ENCODE results near the gene CHDH.

The CHDH gene

GRCh38 chr3:53804697-53805462 lies 41.3 kb downstream of the CHDH start:
- Histone ChIP-seq H3K27ac (ENCODE audit: low read depth, low read length) (no peak overlapping the region), H2AFZ (ENCODE audit: low read depth, low read length, severe bottlenecking) (no peak overlapping the region), H3K36me3 (ENCODE audit: low read length) (no peaks in the 10 kb centered on the region), H3K79me2 (ENCODE audit: insufficient read depth, low read length) (no peaks in the 10 kb centered on the region), H3F3A (ENCODE audit: insufficient read depth) (no peaks in the 10 kb centered on the region), H3K9me2 (replicated peaks; ENCODE audit: insufficient read depth, low read length) (no peaks in the 10 kb centered on the region), H4K20me1 (ENCODE audit: low read depth, low read length) (no peaks in the 10 kb centered on the region), H3K9me3 (ENCODE audit: insufficient read depth, low read length) (no peaks in the 10 kb centered on the region), H3K4me2 (ENCODE audit: low read depth, low read length, poor library complexity, severe bottlenecking) (no peak overlapping the region), H3K27me3 (ENCODE audit: low read length) (no peaks in the 10 kb centered on the region), H3K4me3 (ENCODE audit: insufficient read depth, low read length, poor library complexity, severe bottlenecking) (no peak overlapping the region), H3K9ac (ENCODE audit: low read length) (no peak overlapping the region)
- TF ChIP-seq EZH2phosphoT487 (conservative IDR thresholded peaks at IDR 0.05; ENCODE audit: low read length), result no peak
- TF ChIP-seq CTCF (IDR thresholded peaks at IDR 0.05; ENCODE audit: insufficient read depth, low read length, poor library complexity, severe bottlenecking), result no peak

DNA sequence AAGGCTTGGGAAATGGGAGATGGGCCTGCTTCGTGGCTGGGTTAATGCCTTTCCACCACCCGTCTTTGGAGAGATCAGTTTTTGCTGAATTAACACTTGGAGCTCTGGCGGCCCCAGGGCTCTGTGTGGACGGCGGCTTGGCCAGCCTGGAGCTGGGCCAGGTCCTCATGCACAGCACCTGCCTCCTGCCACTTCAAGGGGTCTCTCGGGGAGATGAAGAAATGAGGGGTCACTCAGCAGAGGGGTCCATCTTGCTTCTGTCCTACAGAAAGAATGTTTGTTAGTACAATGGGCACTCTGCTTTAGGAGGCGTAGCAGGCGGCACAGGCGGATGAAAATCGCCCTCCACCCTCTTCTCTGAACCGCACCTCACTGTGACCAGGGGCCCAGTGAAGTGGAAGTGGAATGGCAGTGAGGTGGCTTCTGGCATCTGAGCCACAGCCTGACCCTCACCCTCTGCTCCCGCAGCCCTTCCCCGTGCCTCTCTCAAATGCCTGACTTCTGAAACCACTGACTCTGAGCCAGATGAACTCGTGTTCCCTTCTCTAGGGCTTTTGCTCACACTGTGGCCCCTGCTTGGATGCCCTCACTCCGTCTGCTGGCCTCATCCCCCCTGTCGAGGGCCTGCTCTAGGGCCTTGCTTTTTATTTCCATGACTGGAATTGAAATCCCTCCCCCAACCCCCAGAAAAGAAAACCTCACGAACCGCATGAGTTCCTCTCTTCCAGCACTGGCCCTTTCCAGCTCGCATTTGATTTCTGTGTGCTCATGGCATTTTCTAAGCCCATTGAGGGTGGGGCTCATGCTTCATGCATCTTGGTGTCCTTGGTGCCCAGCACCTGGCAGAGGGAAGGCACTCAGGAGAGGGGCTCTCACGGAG lies 42.2 kb downstream of the CHDH start:
- Histone ChIP-seq H3F3A (ENCODE audit: insufficient read depth) (no peaks in the 10 kb centered on the region), H3K27me3 (ENCODE audit: low read length) (no peaks in the 10 kb centered on the region), H3K79me2 (ENCODE audit: insufficient read depth, low read length) (no peaks in the 10 kb centered on the region), H3K27ac (ENCODE audit: low read depth, low read length) (no peak overlapping the region), H3K9me2 (replicated peaks; ENCODE audit: insufficient read depth, low read length) (no peaks in the 10 kb centered on the region), H3K4me2 (ENCODE audit: low read depth, low read length, poor library complexity, severe bottlenecking) (no peak overlapping the region), H4K20me1 (ENCODE audit: low read depth, low read length) (no peaks in the 10 kb centered on the region), H2AFZ (ENCODE audit: low read depth, low read length, severe bottlenecking) (no peak overlapping the region), H3K9me3 (ENCODE audit: insufficient read depth, low read length) (no peaks in the 10 kb centered on the region), H3K4me3 (ENCODE audit: insufficient read depth, low read length, poor library complexity, severe bottlenecking) (no peak overlapping the region), H3K36me3 (ENCODE audit: low read length) (no peaks in the 10 kb centered on the region), H3K9ac (ENCODE audit: low read length) (no peak overlapping the region)
- TF ChIP-seq EZH2phosphoT487 (conservative IDR thresholded peaks at IDR 0.05; ENCODE audit: low read length) (no peak), CTCF (IDR thresholded peaks at IDR 0.05; ENCODE audit: insufficient read depth, low read length, poor library complexity, severe bottlenecking) (no peak)

- no peak overlapping the region for H2AFZ ChIP-seq (ENCODE audit: low read depth, low read length, severe bottlenecking)
- no peaks in the 10 kb centered on the region for H3K27me3 ChIP-seq (ENCODE audit: low read length)
- no peaks in the 10 kb centered on the region for H3K79me2 ChIP-seq (ENCODE audit: insufficient read depth, low read length)
- no peaks in the 10 kb centered on the region for H3K36me3 ChIP-seq (ENCODE audit: low read length)
- H4K20me1 ChIP-seq (ENCODE audit: low read depth, low read length), result no peaks in the 10 kb centered on the region
- TF ChIP-seq EZH2phosphoT487 (conservative IDR thresholded peaks at IDR 0.05; ENCODE audit: low read length), result no peak
- no peak for TF ChIP-seq CTCF (IDR thresholded peaks at IDR 0.05; ENCODE audit: insufficient read depth, low read length, poor library complexity, severe bottlenecking)
- H3K9ac ChIP-seq (ENCODE audit: low read length), result no peak overlapping the region
- H3F3A ChIP-seq (ENCODE audit: insufficient read depth), result no peaks in the 10 kb centered on the region
- H3K27ac ChIP-seq (ENCODE audit: low read depth, low read length), result no peak overlapping the region
- H3K9me2 ChIP-seq (replicated peaks; ENCODE audit: insufficient read depth, low read length), result no peaks in the 10 kb centered on the region
- no peak overlapping the region for H3K4me2 ChIP-seq (ENCODE audit: low read depth, low read length, poor library complexity, severe bottlenecking)
- no peak overlapping the region for H3K4me3 ChIP-seq (ENCODE audit: insufficient read depth, low read length, poor library complexity, severe bottlenecking)
- H3K9me3 ChIP-seq (ENCODE audit: insufficient read depth, low read length), result no peaks in the 10 kb centered on the region
These were observed 42.9 kb downstream of the CHDH start for GRCh38 chr3:53803124-53803815.
